Measurements from ENCODE around the gene SYNGR3.

DNA sequence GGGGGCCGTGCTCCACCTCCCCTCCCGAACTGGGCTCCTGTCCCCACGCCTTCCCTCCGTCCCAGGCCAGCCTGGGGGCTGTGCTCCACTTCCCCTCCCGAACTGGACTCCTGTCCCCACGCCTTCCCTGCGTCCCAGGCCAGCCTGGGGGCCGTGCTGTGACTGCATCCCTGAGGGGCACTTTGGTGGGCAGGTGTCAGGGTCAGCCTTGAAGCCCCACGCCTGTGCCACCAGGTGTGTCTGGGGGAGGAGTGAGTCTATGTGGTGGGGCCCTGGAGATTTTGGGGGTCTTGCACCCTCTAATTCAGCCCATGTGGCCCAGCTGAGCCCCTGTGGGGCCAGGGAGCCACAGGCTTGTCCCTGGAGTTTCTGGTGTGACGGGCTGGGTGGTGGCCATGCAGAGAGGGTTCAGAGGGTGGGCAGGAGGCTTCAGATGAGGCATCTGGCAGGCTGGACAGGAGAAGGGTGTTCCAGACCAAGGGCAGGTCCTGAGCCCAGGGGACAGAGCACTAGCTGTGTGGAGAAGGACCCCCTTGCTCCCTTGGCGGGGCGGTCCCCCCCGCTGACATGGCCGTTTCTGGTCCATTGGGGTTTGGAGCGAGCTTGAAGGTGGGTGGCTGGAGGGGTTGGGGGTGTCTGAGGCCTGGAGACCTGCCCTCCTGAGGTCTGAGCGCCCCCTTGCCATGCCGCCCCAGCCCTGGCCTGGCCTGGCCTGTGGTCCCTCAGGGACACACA, 45.1 kb downstream of the SYNGR3 start:
- TF ChIP-seq, protein P1, sequence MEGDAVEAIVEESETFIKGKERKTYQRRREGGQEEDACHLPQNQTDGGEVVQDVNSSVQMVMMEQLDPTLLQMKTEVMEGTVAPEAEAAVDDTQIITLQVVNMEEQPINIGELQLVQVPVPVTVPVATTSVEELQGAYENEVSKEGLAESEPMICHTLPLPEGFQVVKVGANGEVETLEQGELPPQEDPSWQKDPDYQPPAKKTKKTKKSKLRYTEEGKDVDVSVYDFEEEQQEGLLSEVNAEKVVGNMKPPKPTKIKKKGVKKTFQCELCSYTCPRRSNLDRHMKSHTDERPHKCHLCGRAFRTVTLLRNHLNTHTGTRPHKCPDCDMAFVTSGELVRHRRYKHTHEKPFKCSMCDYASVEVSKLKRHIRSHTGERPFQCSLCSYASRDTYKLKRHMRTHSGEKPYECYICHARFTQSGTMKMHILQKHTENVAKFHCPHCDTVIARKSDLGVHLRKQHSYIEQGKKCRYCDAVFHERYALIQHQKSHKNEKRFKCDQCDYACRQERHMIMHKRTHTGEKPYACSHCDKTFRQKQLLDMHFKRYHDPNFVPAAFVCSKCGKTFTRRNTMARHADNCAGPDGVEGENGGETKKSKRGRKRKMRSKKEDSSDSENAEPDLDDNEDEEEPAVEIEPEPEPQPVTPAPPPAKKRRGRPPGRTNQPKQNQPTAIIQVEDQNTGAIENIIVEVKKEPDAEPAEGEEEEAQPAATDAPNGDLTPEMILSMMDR (IDR thresholded peaks at IDR 0.05; ENCODE audit: low read depth, low read length), result no peak
- TF ChIP-seq EZH2phosphoT487 (IDR thresholded peaks at IDR 0.05; ENCODE audit: low read depth), result no peak
